PC-9 (cell line): Measurements from ENCODE around the gene C17orf58. TPM values are rescaled to one million over a fixed set of nuclear protein-coding genes. Genes with fewer than 3 reads are reported as not detected.

Source experiments
- BruUV-seq: library from RNA; stranded (reverse); fragments of 400-500 nt; replicated peaks from 2 replicates; lab custom pipeline; 2021; lab: Mats Ljungman, UMichigan
- CTCF ChIA-PET: fragments of 300-600 bp; sonication (Branson Sonifier 250); formaldehyde crosslinking; loops from one replicate; lab custom pipeline; 2022; ENCODE audit warnings: antibody characterized with exemption; lab: Charles Lee
- POLR2A ChIA-PET: fragments of 300-600 bp; sonication (Branson Sonifier 250); formaldehyde crosslinking; loops from one replicate; lab custom pipeline; 2022; ENCODE audit warnings: antibody characterized with exemption; ENCODE audit not compliant: unreplicated experiment; lab: Charles Lee
- DNase-seq, 2 experiments: peaks; one replicate each; pipeline versions ENCODE4 v3.0.0 to v3.0.0-alpha.2; 2015 to 2022; ENCODE audit warnings: mixed read lengths in 1 of 2
- H2AFZ ChIP-seq: fragments of 200-600 bp; sonication (generic); 2 replicates; pipeline ENCODE4 v1.8.1; 2017; ENCODE audit warnings: antibody characterized with exemption
- H3F3A ChIP-seq: fragments of 200-600 bp; sonication (generic); 2 replicates; pipeline ENCODE4 v1.8.1; 2017; ENCODE audit warnings: antibody characterized with exemption, mild to moderate bottlenecking, low read depth; ENCODE audit not compliant: insufficient read depth
- H3K27ac ChIP-seq: fragments of 200-600 bp; sonication (generic); 2 replicates; pipeline ENCODE4 v1.6.1; 2016; ENCODE audit warnings: mixed run types
- H3K27me3 ChIP-seq: fragments of 200-600 bp; sonication (generic); 2 replicates; pipeline ENCODE4 v1.6.1; 2016; ENCODE audit warnings: low read depth, mixed run types; ENCODE audit not compliant: insufficient read depth
- H3K36me3 ChIP-seq: fragments of 200-600 bp; sonication (generic); 2 replicates; pipeline ENCODE4 v1.6.1; 2016; ENCODE audit warnings: low read depth, mixed run types
- H3K4me1 ChIP-seq: fragments of 200-600 bp; sonication (generic); replicated peaks from 2 replicates; pipeline ENCODE4 v1.6.1; 2016; ENCODE audit warnings: mixed run types; ENCODE audit not compliant: insufficient read depth
- H3K4me2 ChIP-seq: fragments of 200-600 bp; sonication (generic); 2 replicates; pipeline ENCODE4 v1.6.1; 2017; ENCODE audit warnings: mixed run types
- H3K4me3 ChIP-seq: fragments of 200-600 bp; sonication (generic); 2 replicates; pipeline ENCODE4 v1.6.1; 2016; ENCODE audit warnings: mixed run types
- H3K79me2 ChIP-seq: fragments of 200-600 bp; sonication (generic); 2 replicates; pipeline ENCODE4 v1.6.1; 2017; ENCODE audit warnings: low read depth, mixed run types
- H3K9me2 ChIP-seq: fragments of 200-600 bp; sonication (generic); 2 replicates; pipeline ENCODE4 v1.8.1; 2017; ENCODE audit warnings: mild to moderate bottlenecking; ENCODE audit not compliant: insufficient read depth
- H3K9me3 ChIP-seq: fragments of 200-600 bp; sonication (generic); 2 replicates; pipeline ENCODE4 v1.8.1; 2016; ENCODE audit warnings: low read depth; ENCODE audit not compliant: insufficient read depth
- H4K20me1 ChIP-seq: fragments of 200-600 bp; sonication (generic); 2 replicates; pipeline ENCODE4 v1.8.1; 2017; ENCODE audit not compliant: insufficient read depth
- EZH2 ChIP-seq: fragments of 200-600 bp; sonication (generic); IDR thresholded peaks from 2 replicates; pipeline ENCODE4 v1.8.0; 2017; ENCODE audit warnings: antibody characterized with exemption, low read depth
- intact Hi-C: fragments of 100-400 bp; cut with micrococcal nuclease; formaldehyde crosslinking; loops from one replicate; pipeline ENCODE4 v1.10.0; 2022; ENCODE audit not compliant: unreplicated experiment
- total RNA-seq: library from RNA; stranded (reverse); gene quantifications from 2 replicates; pipeline ENCODE4 v1.2.3, GENCODE V29; 2021
- TF ChIP-seq, protein P1 (sequence below): fragments of 200-600 bp; sonication (generic); conservative IDR thresholded peaks from 2 replicates; pipeline ENCODE4 v1.6.1; 2017; ENCODE audit warnings: mixed run types, antibody characterized with exemption, mild to moderate bottlenecking, moderate library complexity

Gene C17orf58
- total RNA-seq, 1 experiment from 2014 or later: 14.5 TPM

DNA sequence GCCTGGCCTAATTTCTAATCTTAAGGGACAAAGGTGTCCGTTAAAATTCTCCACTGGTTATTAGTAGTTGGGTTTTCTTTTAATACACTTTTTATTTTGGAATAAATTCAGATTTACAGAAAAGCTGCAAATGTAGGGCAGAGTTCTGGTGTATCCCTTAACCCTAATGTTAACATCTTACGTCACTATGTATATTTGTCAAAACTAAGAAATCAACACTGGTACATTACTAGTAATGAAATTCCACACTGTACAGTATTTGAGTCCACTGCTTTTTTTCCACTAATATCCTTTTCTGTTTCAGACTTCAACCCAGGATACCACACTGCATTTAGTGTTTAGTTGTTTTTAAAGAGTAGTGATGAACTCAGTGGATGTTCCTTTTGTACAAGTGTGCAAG lies 20.6 kb upstream of the C17orf58 start:
- no peak overlapping the region for H2AFZ ChIP-seq
- BruUV-seq: no TSS peak
- no peaks in the 10 kb centered on the region for H3K27me3 ChIP-seq
- TF ChIP-seq, protein P1, sequence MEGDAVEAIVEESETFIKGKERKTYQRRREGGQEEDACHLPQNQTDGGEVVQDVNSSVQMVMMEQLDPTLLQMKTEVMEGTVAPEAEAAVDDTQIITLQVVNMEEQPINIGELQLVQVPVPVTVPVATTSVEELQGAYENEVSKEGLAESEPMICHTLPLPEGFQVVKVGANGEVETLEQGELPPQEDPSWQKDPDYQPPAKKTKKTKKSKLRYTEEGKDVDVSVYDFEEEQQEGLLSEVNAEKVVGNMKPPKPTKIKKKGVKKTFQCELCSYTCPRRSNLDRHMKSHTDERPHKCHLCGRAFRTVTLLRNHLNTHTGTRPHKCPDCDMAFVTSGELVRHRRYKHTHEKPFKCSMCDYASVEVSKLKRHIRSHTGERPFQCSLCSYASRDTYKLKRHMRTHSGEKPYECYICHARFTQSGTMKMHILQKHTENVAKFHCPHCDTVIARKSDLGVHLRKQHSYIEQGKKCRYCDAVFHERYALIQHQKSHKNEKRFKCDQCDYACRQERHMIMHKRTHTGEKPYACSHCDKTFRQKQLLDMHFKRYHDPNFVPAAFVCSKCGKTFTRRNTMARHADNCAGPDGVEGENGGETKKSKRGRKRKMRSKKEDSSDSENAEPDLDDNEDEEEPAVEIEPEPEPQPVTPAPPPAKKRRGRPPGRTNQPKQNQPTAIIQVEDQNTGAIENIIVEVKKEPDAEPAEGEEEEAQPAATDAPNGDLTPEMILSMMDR: no peak
- TF ChIP-seq EZH2: no peak
- H3K4me1 ChIP-seq: peaks cover 13% of the 10 kb centered on the region
- no peaks in the 10 kb centered on the region for H3K36me3 ChIP-seq
- H3F3A ChIP-seq: peaks cover 25% of the 10 kb centered on the region
- no peak for DNase-seq
- intact Hi-C loops: no loop called here
- no peak overlapping the region for H3K27ac ChIP-seq
- H3K9me2 ChIP-seq: no peaks in the 10 kb centered on the region
- POLR2A ChIA-PET: no interaction called here
- no peaks in the 10 kb centered on the region for H4K20me1 ChIP-seq
- CTCF ChIA-PET: no interaction called here
- H3K9me3 ChIP-seq: no peaks in the 10 kb centered on the region
- no peak overlapping the region for H3K4me3 ChIP-seq
- no peaks in the 10 kb centered on the region for H3K79me2 ChIP-seq
- H3K4me2 ChIP-seq: no peak overlapping the region

DNA sequence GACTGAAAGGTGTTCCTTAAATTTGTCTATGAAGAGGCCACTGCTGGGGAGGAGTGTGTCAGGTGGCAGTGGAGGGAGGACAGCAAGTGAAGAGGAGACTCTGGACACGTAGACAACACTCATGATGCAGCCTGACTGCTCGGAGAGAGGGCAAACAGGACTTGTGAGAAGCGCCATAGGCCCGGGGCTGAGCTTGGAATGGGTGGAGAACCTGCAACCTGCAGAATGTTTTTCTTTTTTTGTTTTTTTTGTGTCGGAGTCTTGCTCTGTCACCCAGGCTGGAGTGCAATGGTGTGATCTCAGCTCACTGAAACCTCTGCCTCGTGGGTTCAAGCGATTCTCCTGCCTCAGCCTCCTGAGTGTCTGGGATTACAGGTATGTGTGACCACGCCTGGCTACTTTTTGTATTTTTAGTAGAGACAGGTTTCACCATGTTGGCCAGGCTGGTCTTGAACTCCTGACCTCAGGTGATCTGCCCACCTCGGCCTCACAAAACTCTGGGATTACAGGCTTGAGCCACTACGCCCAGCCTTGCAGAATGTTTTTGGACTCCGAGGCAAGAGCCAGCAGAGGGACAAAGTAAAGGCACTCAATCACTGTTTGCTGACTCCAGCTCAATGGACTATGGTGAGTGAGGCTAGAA lies 18.9 kb upstream of the C17orf58 start:
- no TSS peak for BruUV-seq
- Histone ChIP-seq H3K27ac (no peak overlapping the region), H2AFZ (no peak overlapping the region), H3K36me3 (no peaks in the 10 kb centered on the region), H3K4me3 (no peak overlapping the region), H3K27me3 (no peaks in the 10 kb centered on the region), H4K20me1 (no peaks in the 10 kb centered on the region), H3K79me2 (no peaks in the 10 kb centered on the region), H3K4me2 (no peak overlapping the region), H3K9me3 (no peaks in the 10 kb centered on the region), H3F3A (peaks cover 24% of the 10 kb centered on the region), H3K4me1 (peaks cover 6% of the 10 kb centered on the region), H3K9me2 (no peaks in the 10 kb centered on the region)
- ChIA-PET POLR2A (interaction anchor here (0.7 kb wide), 1 partner anchor 219 kb away, joined by 11 read pairs; no protein-coding TSS in a partner anchor), CTCF (no interaction called here)
- intact Hi-C loops: no loop called here
- TF ChIP-seq, protein P1: no peak
- no peak for TF ChIP-seq EZH2
- no peak for DNase-seq

GRCh38 chr17:68013385-68013784 lies 17.1 kb upstream of the C17orf58 start:
- Histone ChIP-seq H3F3A (peaks cover 10% of the 10 kb centered on the region; the same call in 1 of the 2 replicates), H2AFZ (no peak overlapping the region), H3K4me2 (no peak overlapping the region), H3K4me1 (no peaks in the 10 kb centered on the region), H3K9me3 (no peaks in the 10 kb centered on the region), H3K79me2 (no peaks in the 10 kb centered on the region), H3K9me2 (no peaks in the 10 kb centered on the region), H3K36me3 (no peaks in the 10 kb centered on the region), H4K20me1 (no peaks in the 10 kb centered on the region), H3K27ac (no peak overlapping the region), H3K4me3 (no peak overlapping the region), H3K27me3 (no peaks in the 10 kb centered on the region)
- intact Hi-C loops: no loop called here
- CTCF ChIA-PET: no interaction called here
- POLR2A ChIA-PET: no interaction called here
- BruUV-seq: no TSS peak
- TF ChIP-seq EZH2: no peak
- TF ChIP-seq, protein P1: no peak
- no peak for DNase-seq
